HS-5 (cell line): ENCODE measurements around the gene ART3.

Experiments
- DNase-seq: peaks from one replicate; pipeline ENCODE4 v3.0.0-alpha.2; 2012; ENCODE audit warnings: low read depth

Gene ART3

DNA sequence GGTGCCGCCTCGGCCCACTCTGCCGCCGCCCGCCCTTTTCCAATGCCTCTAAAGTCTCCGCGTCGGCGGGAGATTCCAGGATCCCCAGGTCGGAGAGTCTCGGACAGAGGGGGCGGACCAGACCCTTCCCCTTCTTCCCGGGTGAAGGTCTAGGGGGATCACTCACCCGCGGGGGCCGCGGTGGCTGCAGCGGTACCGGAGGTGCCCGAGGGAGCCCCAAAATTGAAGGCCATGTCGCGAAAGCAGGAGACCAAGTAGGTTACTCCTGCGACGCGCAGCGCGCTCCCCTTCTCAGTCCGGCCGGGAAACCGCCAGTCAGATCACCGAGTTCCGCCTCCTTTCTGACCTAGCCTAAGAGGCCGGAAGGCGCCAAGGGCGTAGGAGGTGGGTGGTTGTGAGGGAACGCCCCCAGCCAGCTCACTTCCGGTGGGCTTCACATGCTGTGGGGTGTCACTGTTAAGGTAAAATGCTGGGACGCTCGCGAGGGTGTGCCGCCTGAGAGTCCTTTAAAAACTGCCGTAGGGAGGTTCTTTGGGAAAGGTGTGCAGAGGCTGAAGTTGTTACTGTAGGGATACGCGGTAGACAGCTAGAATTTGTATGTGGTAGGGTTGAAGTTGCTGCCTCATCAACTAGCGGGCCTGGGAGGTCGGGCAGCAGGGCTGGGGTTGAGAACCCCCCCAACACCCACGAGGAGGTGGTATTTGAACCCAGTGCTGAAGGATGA, 73.8 kb downstream of the ART3 start, which contains the start of gene NUP54:
NUP54 (minus strand) TSS at position 256 of the 724 bp plus-strand sequence; CDS start at position 233, 23 bp downstream.
- peak; percentile 81 for DNase-seq

DNA sequence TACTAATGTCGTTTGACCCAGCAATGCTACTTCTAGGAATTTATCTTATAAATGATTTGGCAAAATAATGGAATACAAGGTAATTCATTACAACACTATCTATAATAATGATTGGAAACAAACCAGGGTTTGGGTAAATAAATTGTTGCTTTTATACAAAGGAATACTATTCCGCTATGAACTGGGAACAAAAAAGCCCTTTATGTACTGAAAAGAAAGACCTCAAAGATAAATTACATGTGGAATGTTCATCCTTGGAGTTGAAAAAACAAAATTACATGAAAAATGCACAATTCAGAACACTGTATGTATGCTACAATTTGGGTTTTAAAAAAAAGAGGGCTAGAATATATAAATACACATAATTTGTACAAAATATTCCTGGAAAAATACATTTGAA, 78.8 kb downstream of the ART3 start:
- DNase-seq, result no peak

DNA sequence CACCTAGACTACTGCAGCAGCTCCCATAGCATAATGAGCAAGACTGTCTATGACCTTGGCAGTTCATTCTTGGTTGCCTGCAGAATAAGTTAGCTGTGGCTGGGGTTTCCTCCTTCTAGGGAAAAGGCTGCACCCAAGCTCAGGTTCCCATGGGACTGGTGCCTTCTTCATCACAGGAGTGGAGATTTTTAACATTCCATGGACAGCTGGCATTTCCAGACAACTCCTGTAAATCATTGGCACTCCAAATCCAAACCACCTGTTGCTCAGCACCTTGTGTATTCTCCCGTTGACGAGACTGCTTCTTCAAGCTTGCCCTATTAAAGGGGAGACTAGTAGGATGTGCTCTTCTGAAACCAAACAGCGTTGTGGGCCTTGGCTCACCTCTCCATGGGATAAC, 81.5 kb downstream of the ART3 start:
- DNase-seq, result no peak

DNA sequence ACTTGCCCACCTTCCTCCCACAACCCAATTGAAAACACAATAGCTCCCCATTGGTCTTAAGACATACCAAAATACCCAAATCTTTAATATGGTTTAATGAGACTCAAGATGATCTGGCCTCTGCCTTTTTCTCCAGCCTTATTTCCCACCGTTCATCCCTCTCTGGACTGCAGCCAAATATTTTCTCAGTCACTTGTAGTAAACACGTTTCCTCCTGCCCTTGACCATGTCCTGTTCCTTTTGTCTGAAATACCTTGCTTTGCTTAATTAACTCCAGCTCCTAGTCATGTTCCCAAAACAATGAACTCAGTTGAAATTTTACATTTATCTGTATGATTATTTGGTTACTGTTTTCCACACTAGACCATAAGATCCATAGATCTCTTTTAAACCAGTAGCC, 82.1 kb downstream of the ART3 start:
- no peak for DNase-seq

DNA sequence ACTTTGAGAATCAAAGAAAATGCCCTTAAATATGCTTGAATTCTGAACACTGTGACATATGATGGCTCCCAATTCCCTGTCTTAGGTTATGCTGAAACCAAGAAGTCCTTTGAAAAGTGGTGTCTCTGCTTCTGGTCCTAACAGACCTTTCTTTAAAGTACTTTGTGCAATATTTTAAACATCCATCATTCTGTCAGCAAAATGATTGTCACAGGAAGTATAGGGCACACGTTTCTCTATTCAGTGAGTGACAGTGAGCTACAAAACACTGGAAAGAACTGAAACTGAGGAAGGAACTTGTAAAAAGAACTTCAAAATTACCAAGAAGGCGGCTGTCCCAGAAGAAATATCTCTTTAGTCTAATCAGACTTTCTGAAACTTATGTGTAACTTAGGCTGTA, 85.8 kb downstream of the ART3 start:
- no peak for DNase-seq
